ENCODE data around the gene OLFM1.

GRCh38 chr9:135095470-135096407 lies 8.3 kb downstream of the OLFM1 start:
- TF ChIP-seq EP300 (IDR thresholded peaks at IDR 0.05) (no peak), POLR2A (IDR thresholded peaks at IDR 0.05; ENCODE audit: low read depth) (no peak), CTCF (IDR thresholded peaks at IDR 0.05) (no peak), POLR2AphosphoS5 (IDR thresholded peaks at IDR 0.05) (no peak)

All from esophagus muscularis mucosa (tissue), 4 donors.